Measurements from ENCODE around the gene CAPN5.

DNA sequence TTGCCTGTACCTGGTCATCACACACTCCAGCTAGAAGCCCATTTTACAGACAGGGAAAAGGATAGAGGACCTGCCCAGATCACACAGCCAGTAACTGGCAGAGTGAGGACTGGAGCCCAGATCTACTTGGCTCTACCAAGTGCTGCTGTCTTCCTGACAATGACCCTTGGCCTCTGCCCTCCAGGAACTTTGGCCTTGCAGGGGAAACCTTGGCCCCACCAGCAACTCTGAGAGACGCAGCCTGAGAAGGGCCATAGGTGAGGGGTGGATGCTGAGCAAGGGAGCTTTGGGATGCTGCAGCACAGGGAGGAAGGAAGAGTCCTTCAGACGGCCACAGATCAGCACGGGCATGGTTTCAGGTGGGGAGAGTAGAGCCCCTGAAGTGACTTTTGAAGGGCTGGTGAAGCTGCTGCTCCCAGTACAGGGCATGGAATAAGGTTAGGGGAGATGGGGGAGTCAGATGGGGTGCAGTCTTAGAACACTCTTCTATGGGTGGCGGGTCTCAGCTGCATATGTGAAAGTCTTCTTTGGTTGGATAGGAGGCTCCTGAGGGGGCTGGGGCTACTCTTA, 2.0 kb upstream of the CAPN5 start:
- TF ChIP-seq, protein P1, sequence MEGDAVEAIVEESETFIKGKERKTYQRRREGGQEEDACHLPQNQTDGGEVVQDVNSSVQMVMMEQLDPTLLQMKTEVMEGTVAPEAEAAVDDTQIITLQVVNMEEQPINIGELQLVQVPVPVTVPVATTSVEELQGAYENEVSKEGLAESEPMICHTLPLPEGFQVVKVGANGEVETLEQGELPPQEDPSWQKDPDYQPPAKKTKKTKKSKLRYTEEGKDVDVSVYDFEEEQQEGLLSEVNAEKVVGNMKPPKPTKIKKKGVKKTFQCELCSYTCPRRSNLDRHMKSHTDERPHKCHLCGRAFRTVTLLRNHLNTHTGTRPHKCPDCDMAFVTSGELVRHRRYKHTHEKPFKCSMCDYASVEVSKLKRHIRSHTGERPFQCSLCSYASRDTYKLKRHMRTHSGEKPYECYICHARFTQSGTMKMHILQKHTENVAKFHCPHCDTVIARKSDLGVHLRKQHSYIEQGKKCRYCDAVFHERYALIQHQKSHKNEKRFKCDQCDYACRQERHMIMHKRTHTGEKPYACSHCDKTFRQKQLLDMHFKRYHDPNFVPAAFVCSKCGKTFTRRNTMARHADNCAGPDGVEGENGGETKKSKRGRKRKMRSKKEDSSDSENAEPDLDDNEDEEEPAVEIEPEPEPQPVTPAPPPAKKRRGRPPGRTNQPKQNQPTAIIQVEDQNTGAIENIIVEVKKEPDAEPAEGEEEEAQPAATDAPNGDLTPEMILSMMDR (conservative IDR thresholded peaks at IDR 0.05 in 1 of 2, IDR thresholded peaks at IDR 0.05 in 1 of 2; ENCODE audit: extremely low read depth in 1 of 2, insufficient read depth in 1 of 2, low read depth in 1 of 2, low read length in 2 of 2) = no peak
- no peak for TF ChIP-seq EZH2 (IDR thresholded peaks at IDR 0.05; ENCODE audit: borderline replicate concordance, low read length)

Data from mammary epithelial cell (primary cell).